ENCODE data around the gene DAPK1. TPM values are rescaled to one million over a fixed set of nuclear protein-coding genes. Genes with fewer than 3 reads are reported as not detected.

DAPK1 gene
- total RNA-seq, 1 donor from 2014 or later, result 38.3 TPM

GRCh38 chr9:87567983-87568382, 70.3 kb downstream of the DAPK1 start:
- DNase-seq (ENCODE audit: low spot score), result no peak

- DNase-seq (ENCODE audit: low spot score), result no peak
Measured at GRCh38 chr9:87568401-87568800, 70.7 kb downstream of the DAPK1 start.

GRCh38 chr9:87569008-87569509, 71.4 kb downstream of the DAPK1 start:
- DNase-seq (ENCODE audit: low spot score), result no peak

DNA sequence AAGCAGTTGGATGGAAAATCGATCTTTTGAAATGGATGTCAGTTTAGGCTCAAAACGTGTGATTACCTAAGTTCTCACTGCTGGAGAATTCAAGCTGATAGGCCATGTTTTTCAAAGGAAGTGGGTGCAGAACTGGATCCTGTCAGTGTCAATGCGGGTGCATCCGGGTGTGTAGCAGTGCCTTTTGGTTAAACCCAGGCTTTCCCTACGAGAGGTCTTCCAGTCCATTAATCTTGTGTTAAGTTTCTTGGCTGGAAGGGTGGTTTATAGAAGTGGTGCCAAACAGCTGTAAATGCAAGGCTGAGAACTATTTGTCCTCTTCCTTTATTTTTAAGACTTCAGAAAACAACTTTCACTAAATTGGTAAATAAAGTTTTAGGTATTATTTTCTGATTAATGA, 71.9 kb downstream of the DAPK1 start:
- DNase-seq (ENCODE audit: low spot score), result no peak

DNA sequence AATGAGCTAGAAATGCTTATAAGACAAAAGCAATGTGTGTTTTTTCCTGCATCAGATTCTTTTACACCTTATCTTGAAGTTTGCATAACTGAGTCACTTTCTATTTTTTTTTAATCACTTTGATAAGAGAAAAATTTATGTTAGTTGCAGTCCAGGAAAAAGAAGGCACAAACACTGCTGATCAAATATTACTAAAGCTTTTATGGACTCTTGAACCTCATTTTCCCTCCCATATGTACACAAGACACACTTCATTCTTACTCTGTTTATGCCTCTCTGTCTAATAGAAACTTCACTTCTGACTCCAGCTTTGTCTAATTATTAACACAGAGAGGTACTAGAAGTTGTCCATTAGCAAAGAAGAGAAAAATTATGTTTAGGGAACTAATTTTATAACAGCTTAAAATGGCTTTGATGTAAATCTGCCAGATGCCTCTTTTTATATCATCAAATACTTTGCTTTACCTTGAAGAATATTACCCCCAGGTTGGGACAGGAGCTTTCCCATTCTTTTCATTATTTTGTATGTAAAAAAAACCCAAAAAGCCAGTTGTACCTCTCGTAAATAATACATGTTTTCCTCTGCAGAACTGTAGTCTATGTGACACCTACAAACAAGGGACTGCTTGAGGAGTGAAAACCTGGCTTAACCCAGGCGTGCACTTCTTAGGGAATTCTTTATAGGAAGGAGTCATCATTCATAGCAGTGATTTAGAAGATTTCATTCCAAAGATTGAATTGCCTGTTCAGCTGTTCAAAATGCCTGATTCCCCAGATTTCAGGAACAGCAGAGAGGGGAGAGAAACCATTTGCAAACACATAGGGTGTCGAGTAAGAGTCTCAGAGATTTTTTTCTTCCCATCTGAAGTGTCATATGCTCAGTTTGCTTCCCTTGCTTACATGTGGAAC, 72.6 kb downstream of the DAPK1 start:
- DNase-seq (ENCODE audit: low spot score), result no peak

DNA sequence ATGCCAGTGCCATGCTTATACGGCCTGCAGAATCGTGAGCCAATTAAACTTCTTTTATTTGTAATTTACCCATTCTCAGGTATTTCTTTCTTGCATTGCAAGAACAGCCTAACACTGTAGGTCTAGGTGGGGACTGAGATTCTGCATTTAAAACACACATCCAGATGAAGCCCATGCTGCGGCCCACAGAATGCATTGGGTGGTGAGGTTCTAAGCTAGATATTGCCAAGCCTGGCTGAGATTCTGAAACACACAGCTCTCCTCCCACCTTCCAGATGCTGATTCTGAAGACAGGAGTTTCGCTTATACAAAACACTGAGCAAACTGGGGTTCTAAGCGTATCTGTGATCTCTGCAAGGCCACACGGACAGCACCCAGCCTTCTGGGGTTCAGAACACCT, 75.1 kb downstream of the DAPK1 start:
- no peak for DNase-seq (ENCODE audit: low spot score)

DNA sequence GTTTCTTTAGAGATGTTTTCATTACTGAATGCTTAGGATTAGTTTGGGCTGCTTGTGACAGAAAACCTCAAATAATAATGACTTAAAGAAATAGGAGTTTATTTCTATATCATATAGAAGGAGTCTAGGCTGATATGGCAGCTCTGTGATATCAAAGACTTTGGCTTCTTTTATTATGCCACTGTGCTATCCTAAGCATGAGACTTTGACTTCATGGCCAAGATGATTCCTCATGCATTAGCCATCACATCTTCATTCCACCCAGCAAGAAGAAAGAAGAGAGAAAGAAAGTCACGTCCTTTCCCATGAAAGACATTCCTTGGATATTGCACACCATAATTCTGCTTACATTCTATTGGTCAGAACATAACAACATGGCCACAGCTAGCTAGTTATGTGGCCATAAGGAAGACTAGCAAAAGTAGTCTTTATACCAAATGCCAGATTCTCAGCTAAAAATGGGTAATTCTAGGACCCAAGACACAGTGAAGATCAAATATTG, 76.2 kb downstream of the DAPK1 start:
- no peak for DNase-seq (ENCODE audit: low spot score)

DNA sequence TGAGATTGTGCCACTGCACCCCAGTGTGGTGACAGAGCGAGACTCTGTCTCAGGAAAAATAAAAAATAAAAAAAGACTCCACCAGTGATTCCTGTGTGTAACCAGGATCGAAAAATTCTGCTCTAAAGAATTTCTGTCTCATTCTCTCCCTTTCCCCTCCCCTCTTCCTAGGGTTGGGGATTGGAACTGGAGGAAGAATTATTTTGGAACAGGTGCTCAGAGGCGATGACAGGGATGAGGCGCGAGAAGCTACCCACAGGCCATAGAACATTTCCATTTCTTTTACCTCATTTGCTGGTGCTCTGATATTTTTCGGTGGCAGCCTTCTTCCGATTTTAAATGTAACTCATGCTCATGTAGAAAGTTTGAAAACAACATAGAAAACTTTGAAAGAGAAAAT, 80.1 kb downstream of the DAPK1 start:
- no peak for DNase-seq (ENCODE audit: low spot score)

DNA sequence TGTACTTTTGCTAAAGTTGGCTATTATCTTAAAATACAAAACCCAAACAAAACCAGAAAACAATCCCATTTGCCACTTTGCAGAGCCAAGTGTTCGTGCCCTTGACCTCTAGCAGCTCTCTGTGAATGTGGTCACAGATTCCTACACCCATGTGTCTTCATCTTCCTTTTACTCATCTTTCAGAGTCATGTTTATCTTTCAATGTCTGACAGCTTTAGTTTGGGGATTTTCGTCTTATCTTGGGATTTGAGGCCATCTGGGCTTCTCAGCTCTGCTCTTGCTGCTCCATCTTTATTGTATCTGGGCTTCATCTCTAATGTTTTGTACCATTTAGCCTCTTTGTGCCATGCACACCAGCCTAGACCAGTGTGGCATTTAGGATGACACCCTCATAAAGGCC, 81.0 kb downstream of the DAPK1 start:
- no peak for DNase-seq (ENCODE audit: low spot score)

- DNase-seq (ENCODE audit: low spot score), result no peak
Measured at GRCh38 chr9:87579781-87580541, 82.3 kb downstream of the DAPK1 start.

DNA sequence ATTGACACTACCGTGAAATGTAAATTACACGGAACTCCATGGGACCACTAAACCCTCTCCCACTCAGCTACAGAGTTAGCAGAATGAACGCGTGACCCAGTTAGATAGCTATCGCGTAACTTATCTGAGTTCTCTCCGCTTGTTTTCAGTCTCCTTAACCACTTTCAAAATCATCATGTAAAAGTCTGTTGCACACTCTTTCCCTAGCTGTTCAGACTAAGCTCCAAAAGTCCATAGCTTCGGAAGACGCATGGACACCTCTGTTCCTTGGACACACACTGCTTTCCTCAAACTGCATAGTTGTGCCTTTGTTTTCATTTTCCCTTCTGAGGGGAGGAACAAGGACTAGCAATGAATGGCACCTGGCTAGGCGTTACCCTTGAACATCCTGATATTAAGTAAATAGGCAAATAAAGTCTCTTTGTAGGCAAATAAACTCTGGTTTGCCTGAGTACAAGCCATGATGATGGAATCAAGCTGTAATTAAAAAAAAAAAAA, 83.3 kb downstream of the DAPK1 start:
- DNase-seq (ENCODE audit: low spot score), result no peak

DNA sequence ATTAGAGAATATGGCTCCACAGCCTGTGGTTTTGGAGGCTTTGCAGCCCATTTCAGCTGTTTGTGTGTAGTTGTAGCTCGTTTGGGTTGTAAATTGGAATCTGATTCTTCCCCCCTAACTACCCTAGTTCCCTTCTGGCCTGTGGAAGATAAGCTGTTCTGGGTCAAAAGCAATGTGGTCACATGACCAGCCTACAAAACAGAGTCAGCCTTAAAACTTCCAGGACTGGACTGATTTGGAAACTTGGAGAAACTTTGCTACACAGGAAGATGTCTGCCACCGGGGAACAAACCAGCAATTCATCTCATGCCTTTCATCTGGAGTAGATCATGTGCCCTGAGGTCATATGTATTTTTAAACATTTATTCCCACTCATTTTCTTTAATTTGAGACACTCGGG, 83.8 kb downstream of the DAPK1 start:
- no peak for DNase-seq (ENCODE audit: low spot score)

DNA sequence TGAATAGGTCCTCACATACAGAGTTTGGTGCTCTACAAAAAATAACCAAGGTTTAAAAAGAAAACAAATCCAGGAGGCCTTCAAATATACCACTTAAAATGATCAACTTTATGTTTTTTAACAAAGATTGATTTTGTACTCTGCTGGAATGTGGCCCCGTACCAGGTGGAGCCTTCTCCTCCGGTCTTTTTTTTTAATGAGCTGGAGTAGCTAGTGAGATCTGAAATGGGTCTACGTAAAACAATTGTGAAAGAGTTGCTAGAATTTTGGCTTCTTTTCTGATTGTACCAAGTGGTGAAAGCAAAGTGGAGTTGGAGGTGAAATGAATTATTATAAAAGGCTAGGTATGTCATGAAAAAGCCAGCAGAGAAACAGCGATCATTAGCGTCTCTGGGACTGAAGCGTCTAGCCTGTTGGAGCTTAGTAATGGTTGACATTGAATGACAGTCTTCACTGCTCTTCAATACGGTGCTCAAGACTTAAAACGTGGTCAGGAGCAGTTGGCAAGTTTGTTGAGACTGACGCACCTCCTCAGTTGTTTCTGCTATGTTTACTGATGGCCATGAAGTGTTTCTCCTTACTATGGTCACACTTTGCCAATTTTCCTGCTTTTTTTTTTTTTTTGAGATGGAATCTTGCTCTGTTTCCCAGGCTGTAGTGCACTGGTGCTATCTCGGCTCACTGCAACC, 84.4 kb downstream of the DAPK1 start:
- no peak for DNase-seq (ENCODE audit: low spot score)

DNA sequence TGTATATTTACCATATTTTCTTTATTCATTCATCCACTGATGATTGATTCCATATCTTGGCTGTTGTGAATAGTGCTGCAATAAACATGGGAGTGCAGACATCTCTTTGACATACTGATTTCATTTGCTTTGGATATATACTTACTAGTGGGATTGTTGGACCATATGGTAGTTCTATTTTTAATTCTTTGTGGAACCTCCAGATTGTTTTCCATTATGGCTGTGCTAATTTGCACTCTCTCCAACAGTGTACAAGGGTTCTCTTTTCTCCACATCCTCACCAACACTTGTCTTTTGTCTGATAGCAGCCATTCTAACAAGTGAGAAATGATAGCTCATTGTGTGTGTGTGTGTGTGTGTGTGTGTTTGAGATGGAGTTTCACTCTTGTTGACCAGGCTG, 86.7 kb downstream of the DAPK1 start:
- no peak for DNase-seq (ENCODE audit: low spot score)

GRCh38 chr9:87585123-87585855, 87.6 kb downstream of the DAPK1 start:
- no peak for DNase-seq (ENCODE audit: low spot score)

GRCh38 chr9:87586731-87587355, 89.2 kb downstream of the DAPK1 start:
- no peak for DNase-seq (ENCODE audit: low spot score)

GRCh38 chr9:87587356-87587745, 89.7 kb downstream of the DAPK1 start:
- no peak for DNase-seq (ENCODE audit: low spot score)

- DNase-seq (ENCODE audit: low spot score), result no peak
Measured at GRCh38 chr9:87587864-87588263, 90.2 kb downstream of the DAPK1 start.

GRCh38 chr9:87588339-87588738, 90.7 kb downstream of the DAPK1 start:
- DNase-seq (ENCODE audit: low spot score), result no peak

GRCh38 chr9:87590996-87591395, 93.3 kb downstream of the DAPK1 start:
- DNase-seq (ENCODE audit: low spot score), result no peak
